AG09319 (cell line): ENCODE data around the gene KRT71.
"Not testable (repeated sequence)": the region's sequence is repeated elsewhere in the genome, so short reads cannot be mapped to it uniquely, and the experiment has no call there.

ENCODE experiments used
- DNase-seq: peaks from one replicate; pipeline ENCODE4 v3.0.0-alpha.2; 2010; ENCODE audit warnings: low read depth; ENCODE audit errors: extremely low read depth
- CTCF ChIP-seq: IDR thresholded peaks from 2 replicates; pipeline ENCODE4 v1.5.1; 2011; ENCODE audit warnings: low read depth, mild to moderate bottlenecking, inconsistent platforms, low read length, moderate library complexity

KRT71 gene

GRCh38 chr12:52506858-52507715 lies 45.9 kb downstream of the KRT71 start:
- TF ChIP-seq CTCF: peak; percentile 63
- DNase-seq: peak; percentile 10

GRCh38 chr12:52502877-52503276 lies 50.1 kb downstream of the KRT71 start:
- DNase-seq: no peak
- TF ChIP-seq CTCF: no peak

- TF ChIP-seq CTCF: no peak
- DNase-seq: no peak
These were observed 51.5 kb downstream of the KRT71 start for GRCh38 chr12:52501490-52501889.

- not testable (repeated sequence) for DNase-seq
These were observed 52.4 kb downstream of the KRT71 start for GRCh38 chr12:52500574-52500973.

GRCh38 chr12:52499806-52500560 lies 53.0 kb downstream of the KRT71 start:
- DNase-seq: no peak
- no peak for TF ChIP-seq CTCF

- no peak for DNase-seq
- TF ChIP-seq CTCF: no peak
These were observed 54.0 kb downstream of the KRT71 start for GRCh38 chr12:52498946-52499345.

- no peak for DNase-seq
- TF ChIP-seq CTCF: no peak
These were observed 55.0 kb downstream of the KRT71 start for GRCh38 chr12:52497975-52498374.
